ENCODE results near the gene HTR3C. TPM values are rescaled to one million over a fixed set of nuclear protein-coding genes. Genes with fewer than 3 reads are reported as not detected.

The HTR3C gene
- polyA plus RNA-seq, 3 donors = not detected

DNA sequence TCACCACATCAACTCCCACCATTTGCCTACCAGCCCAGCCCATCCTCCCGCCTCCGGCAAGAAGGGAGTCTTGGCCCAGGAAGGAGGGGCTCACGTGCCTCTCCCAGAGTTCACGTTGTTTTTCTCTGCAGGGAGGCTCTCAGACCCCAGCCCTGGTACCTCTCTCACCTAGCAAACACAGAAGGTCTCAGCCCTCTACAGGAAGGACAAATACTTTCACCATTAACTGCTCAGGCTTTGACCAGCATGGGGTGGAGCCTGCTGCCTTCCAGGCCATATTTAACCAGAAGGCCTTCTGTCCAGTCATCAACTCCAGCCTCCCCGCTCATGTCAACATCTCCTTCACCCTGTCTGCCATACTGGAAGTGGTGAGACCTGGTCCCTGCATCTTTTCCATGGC is 25.0 kb downstream of the HTR3C start:
- WGBS, 3 donors = 65 to 73% (median 73%) methylated on average over 5 of the region's 5 CpGs
- no peak overlapping the region for H3K27ac ChIP-seq (ENCODE audit: low read depth, low read length)

- H3K27ac ChIP-seq (ENCODE audit: low read depth, low read length) = no peak overlapping the region
- WGBS, 3 donors = 73 to 93% (median 93%) methylated on average over 3 of the region's 3 CpGs
Measured at GRCh38 chr3:184078851-184079250, 26.0 kb downstream of the HTR3C start.

DNA sequence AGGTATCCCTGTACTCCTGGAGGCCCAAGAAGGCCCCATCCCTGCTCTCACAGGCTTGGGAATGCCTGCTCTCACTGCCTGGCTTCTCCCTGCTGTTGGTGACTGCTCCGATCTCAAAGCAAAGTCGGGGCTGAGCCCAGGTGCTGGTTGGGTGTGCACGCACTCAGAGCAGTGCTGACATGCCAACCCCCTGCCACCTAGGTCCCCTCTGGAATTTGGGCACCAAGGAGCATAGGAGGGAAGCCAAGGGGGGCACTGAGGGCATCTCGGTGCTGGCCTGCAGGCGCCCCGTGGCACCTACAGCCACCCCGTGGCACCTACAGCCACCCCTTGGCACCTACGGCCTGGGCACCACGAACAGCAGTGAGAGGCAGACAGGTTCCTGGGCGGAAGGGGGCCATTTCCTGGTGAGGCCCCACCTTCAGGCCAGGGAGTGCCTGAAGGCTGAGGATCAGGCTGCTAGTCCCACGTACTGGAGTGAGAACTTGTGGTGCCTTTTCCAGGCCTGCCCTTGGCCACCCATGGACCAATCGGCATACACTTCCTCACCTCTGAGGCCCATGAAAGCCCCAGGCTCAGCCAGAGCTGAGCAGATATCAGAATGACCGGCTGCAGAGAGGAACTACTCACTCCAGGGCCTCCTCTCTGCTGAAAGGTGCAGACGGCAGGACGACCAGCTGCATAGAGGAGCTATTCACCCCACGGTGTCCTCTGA is 28.4 kb downstream of the HTR3C start:
- no peak overlapping the region for H3K27ac ChIP-seq (ENCODE audit: low read depth, low read length)
- 85 to 89% (median 86%) methylated on average over 16 of the region's 16 CpGs for WGBS, 3 donors

- 90 to 95% (median 91%) methylated on average over 10 of the region's 10 CpGs for WGBS, 3 donors
- H3K27ac ChIP-seq (ENCODE audit: low read depth, low read length) = no peak overlapping the region
Measured at GRCh38 chr3:184082034-184082433, 29.2 kb downstream of the HTR3C start.

GRCh38 chr3:184082465-184082864 is 29.6 kb downstream of the HTR3C start:
- 58 to 72% (median 71%) methylated on average over 2 of the region's 2 CpGs for WGBS, 3 donors
- H3K27ac ChIP-seq (ENCODE audit: low read depth, low read length) = no peak overlapping the region

GRCh38 chr3:184085389-184085852 is 32.6 kb downstream of the HTR3C start:
- no peak overlapping the region for H3K27ac ChIP-seq (ENCODE audit: low read depth, low read length)
- 38 to 64% (median 49%) methylated on average over 3 of the region's 3 CpGs for WGBS, 3 donors

- no peak overlapping the region for H3K27ac ChIP-seq (ENCODE audit: low read depth, low read length)
- 90 to 94% (median 91%) methylated on average over 3 of the region's 3 CpGs for WGBS, 3 donors
Measured at GRCh38 chr3:184092199-184092598, 39.4 kb downstream of the HTR3C start.

- no peak within 1 kb of the TSS for H3K27ac ChIP-seq (ENCODE audit: low read depth, low read length)
- 83 to 88% (median 86%) methylated on average over 7 of the region's 7 CpGs for WGBS, 3 donors
Measured at GRCh38 chr3:184096811-184097383, 44.0 kb downstream of the HTR3C start, which contains the start of gene HTR3E. HTR3E (plus strand) TSS chr3:184097064; CDS start chr3:184097530, 466 bp downstream.

DNA sequence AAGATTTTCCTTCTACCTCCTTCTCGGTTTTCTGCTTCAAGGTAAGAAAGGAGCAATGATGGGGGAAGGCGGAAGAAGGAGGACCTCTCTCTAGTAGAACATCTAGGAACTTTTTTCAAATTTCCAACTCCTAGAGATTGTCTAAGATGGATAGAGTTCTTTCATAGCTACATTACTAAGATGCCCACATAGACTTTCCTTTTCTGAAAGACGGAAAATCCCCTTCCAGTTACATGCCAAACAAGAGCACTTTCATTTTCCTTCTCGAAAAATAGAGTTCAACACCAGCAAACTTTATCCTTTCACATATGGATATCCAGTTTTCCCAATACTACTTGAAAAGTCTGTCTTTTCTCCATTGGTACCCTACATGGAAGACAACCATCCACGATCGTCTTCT is 44.7 kb downstream of the HTR3C start:
- WGBS, 3 donors = 88 to 89% (median 88%) methylated on average over 6 of the region's 6 CpGs
- H3K27ac ChIP-seq (ENCODE audit: low read depth, low read length) = no peak overlapping the region

- 61 to 65% (median 64%) methylated on average over 24 of the region's 24 CpGs for WGBS, 3 donors
Measured at GRCh38 chr3:184099806-184100686, 47.2 kb downstream of the HTR3C start.

More at GRCh38 chr3:184099806-184100686, 47.2 kb downstream of the HTR3C start:
- H3K27ac ChIP-seq (ENCODE audit: low read depth, low read length) = no peak overlapping the region

Other genes with a start within 250 kb of the HTR3C start
- 1 to 10 TPM in 1 of 3 donors, under 1 TPM in 1, not detected in 1; 0.70 to 1.8 TPM for gene MAP6D1, start 227.5 kb upstream of the HTR3C start, polyA plus RNA-seq
- gene PARL, start 168.2 kb upstream of the HTR3C start, polyA plus RNA-seq = 10 to 100 TPM; 34.8 to 60.8 (median 47.5) TPM
- 10 to 100 TPM in 1 of 3 donors, 1 to 10 TPM in 2; 6.0 to 10.8 (median 8.5) TPM for gene ABCC5, start 35.2 kb upstream of the HTR3C start, polyA plus RNA-seq
- gene HTR3D, start 21.3 kb upstream of the HTR3C start, polyA plus RNA-seq = not detected
- gene HTR3E, start 44.0 kb downstream of the HTR3C start, polyA plus RNA-seq = not detected
- gene EIF2B5, start 82.3 kb downstream of the HTR3C start, polyA plus RNA-seq = 10 to 100 TPM; 24.4 to 38.0 (median 26.3) TPM
- 10 to 100 TPM; 27.3 to 31.8 (median 29.0) TPM for gene DVL3, start 102.3 kb downstream of the HTR3C start, polyA plus RNA-seq
- gene AP2M1, start 121.8 kb downstream of the HTR3C start, polyA plus RNA-seq = 100 to 1,000 TPM; 121 to 313 (median 264) TPM
- 10 to 100 TPM; 37.4 to 57.2 (median 42.4) TPM for gene ABCF3, start 133.2 kb downstream of the HTR3C start, polyA plus RNA-seq
- 1 to 10 TPM in 1 of 3 donors, under 1 TPM in 1, not detected in 1; 0.33 to 4.4 TPM for gene VWA5B2, start 176.5 kb downstream of the HTR3C start, polyA plus RNA-seq
- gene ALG3, start 195.9 kb downstream of the HTR3C start, polyA plus RNA-seq = 10 to 100 TPM; 22.6 to 43.9 (median 35.4) TPM
- gene EEF1AKMT4, start 196.6 kb downstream of the HTR3C start, polyA plus RNA-seq = 1 to 10 TPM; 2.1 to 8.0 (median 4.4) TPM
- gene CAMK2N2, start 208.5 kb downstream of the HTR3C start, polyA plus RNA-seq = 10 to 100 TPM in 1 of 3 donors, under 1 TPM in 1, not detected in 1; 0.06 to 15.6 TPM
- gene ECE2, start 223.0 kb downstream of the HTR3C start, polyA plus RNA-seq = 1 to 10 TPM in 1 of 3 donors, not detected in 2; 5.5 TPM
- 100 to 1,000 TPM in 2 of 3 donors, 10 to 100 TPM in 1; 74.6 to 181 (median 139) TPM for gene PSMD2, start 246.2 kb downstream of the HTR3C start, polyA plus RNA-seq